ENCODE measurements around the gene FAM217B.

The FAM217B gene

GRCh38 chr20:59940129-59940955, at the start of gene FAM217B, which contains the start of gene PPP1R3D:
FAM217B (plus strand) TSS chr20:59940389; CDS start chr20:59943944, 3,555 bp downstream.
PPP1R3D (minus strand) TSS chr20:59940305; CDS start chr20:59939931, 374 bp downstream.
- H3K27ac Mint-ChIP-seq, result peak within 1 kb of the TSS; percentile 98
- H3K4me3 Mint-ChIP-seq, result peak within 1 kb of the TSS; percentile 96

GRCh38 chr20:59891581-59891980, 48.6 kb upstream of the FAM217B start:
- Mint-ChIP-seq H3K4me3 (no peak overlapping the region), H3K27ac (no peak overlapping the region), H3K27me3 (peaks cover 14% of the 10 kb centered on the region), H3K36me3 (peaks cover 5% of the 10 kb centered on the region), H3K4me1 (peaks cover 23% of the 10 kb centered on the region), H3K9me3 (no peaks in the 10 kb centered on the region)
- peak; percentile 75 for ATAC-seq

More at GRCh38 chr20:59940129-59940955, at the start of gene FAM217B, which contains the start of gene PPP1R3D:
- Mint-ChIP-seq H3K27me3 (no peaks in the 10 kb centered on the region), H3K4me1 (peaks cover 21% of the 10 kb centered on the region), H3K36me3 (peaks cover 17% of the 10 kb centered on the region), H3K9me3 (no peaks in the 10 kb centered on the region)
- ATAC-seq, result peak; percentile 98

GRCh38 chr20:59895908-59896307, 44.3 kb upstream of the FAM217B start:
- ATAC-seq, result no peak
- Mint-ChIP-seq H3K36me3 (peaks cover 6% of the 10 kb centered on the region), H3K4me1 (peaks cover 13% of the 10 kb centered on the region), H3K9me3 (peaks cover 3% of the 10 kb centered on the region), H3K27ac (no peak overlapping the region), H3K27me3 (peaks cover 14% of the 10 kb centered on the region), H3K4me3 (no peak overlapping the region)

- Mint-ChIP-seq H3K27me3 (no peaks in the 10 kb centered on the region), H3K9me3 (peaks cover 2% of the 10 kb centered on the region), H3K4me3 (no peak overlapping the region), H3K36me3 (peaks cover 10% of the 10 kb centered on the region), H3K4me1 (no peaks in the 10 kb centered on the region), H3K27ac (no peak overlapping the region)
- no peak for ATAC-seq
Measured at GRCh38 chr20:59902470-59902869, 37.7 kb upstream of the FAM217B start.

- Mint-ChIP-seq H3K27me3 (no peaks in the 10 kb centered on the region), H3K36me3 (peaks cover 6% of the 10 kb centered on the region), H3K4me3 (no peak overlapping the region), H3K4me1 (no peaks in the 10 kb centered on the region), H3K9me3 (no peaks in the 10 kb centered on the region), H3K27ac (no peak overlapping the region)
- no peak for ATAC-seq
Measured at GRCh38 chr20:59903621-59904020, 36.6 kb upstream of the FAM217B start.

GRCh38 chr20:59908855-59909254, 31.3 kb upstream of the FAM217B start:
- H3K4me1 Mint-ChIP-seq, result peaks cover 6% of the 10 kb centered on the region
- H3K27ac Mint-ChIP-seq, result no peak overlapping the region
- no peaks in the 10 kb centered on the region for H3K36me3 Mint-ChIP-seq
- no peak for ATAC-seq
- no peak overlapping the region for H3K4me3 Mint-ChIP-seq
- H3K27me3 Mint-ChIP-seq, result no peaks in the 10 kb centered on the region
- H3K9me3 Mint-ChIP-seq, result peaks cover 5% of the 10 kb centered on the region

GRCh38 chr20:59911041-59911440, 29.1 kb upstream of the FAM217B start:
- Mint-ChIP-seq H3K36me3 (no peaks in the 10 kb centered on the region), H3K27me3 (no peaks in the 10 kb centered on the region), H3K27ac (no peak overlapping the region), H3K9me3 (peaks cover 5% of the 10 kb centered on the region), H3K4me3 (no peak overlapping the region), H3K4me1 (peaks cover 6% of the 10 kb centered on the region)
- ATAC-seq, result no peak

GRCh38 chr20:59912609-59913008, 27.6 kb upstream of the FAM217B start:
- Mint-ChIP-seq H3K36me3 (no peaks in the 10 kb centered on the region), H3K9me3 (peaks cover 5% of the 10 kb centered on the region), H3K4me3 (no peak overlapping the region), H3K4me1 (peaks cover 6% of the 10 kb centered on the region), H3K27me3 (no peaks in the 10 kb centered on the region), H3K27ac (no peak overlapping the region)
- ATAC-seq, result peak; percentile 51

GRCh38 chr20:59920944-59921343, 19.2 kb upstream of the FAM217B start:
- no peaks in the 10 kb centered on the region for H3K27me3 Mint-ChIP-seq
- H3K36me3 Mint-ChIP-seq, result no peaks in the 10 kb centered on the region
- no peak overlapping the region for H3K4me3 Mint-ChIP-seq
- no peaks in the 10 kb centered on the region for H3K4me1 Mint-ChIP-seq
- H3K9me3 Mint-ChIP-seq, result no peaks in the 10 kb centered on the region
- no peak for ATAC-seq
- H3K27ac Mint-ChIP-seq, result no peak overlapping the region

GRCh38 chr20:59923514-59923913, 16.7 kb upstream of the FAM217B start:
- H3K4me3 Mint-ChIP-seq, result no peak overlapping the region
- H3K27ac Mint-ChIP-seq, result no peak overlapping the region
- ATAC-seq, result no peak
- no peaks in the 10 kb centered on the region for H3K4me1 Mint-ChIP-seq
- no peaks in the 10 kb centered on the region for H3K36me3 Mint-ChIP-seq
- H3K27me3 Mint-ChIP-seq, result no peaks in the 10 kb centered on the region
- H3K9me3 Mint-ChIP-seq, result no peaks in the 10 kb centered on the region

- Mint-ChIP-seq H3K27me3 (no peaks in the 10 kb centered on the region), H3K9me3 (no peaks in the 10 kb centered on the region), H3K4me3 (no peak overlapping the region), H3K4me1 (no peaks in the 10 kb centered on the region), H3K27ac (no peak overlapping the region), H3K36me3 (no peaks in the 10 kb centered on the region)
- no peak for ATAC-seq
Measured at GRCh38 chr20:59925359-59925758, 14.8 kb upstream of the FAM217B start.

GRCh38 chr20:59925899-59926298, 14.3 kb upstream of the FAM217B start:
- Mint-ChIP-seq H3K27ac (no peak overlapping the region), H3K36me3 (no peaks in the 10 kb centered on the region), H3K4me3 (no peak overlapping the region), H3K27me3 (no peaks in the 10 kb centered on the region), H3K4me1 (no peaks in the 10 kb centered on the region), H3K9me3 (no peaks in the 10 kb centered on the region)
- ATAC-seq, result no peak

- no peak overlapping the region for H3K27ac Mint-ChIP-seq
- no peaks in the 10 kb centered on the region for H3K27me3 Mint-ChIP-seq
- peaks cover 8% of the 10 kb centered on the region for H3K4me1 Mint-ChIP-seq
- no peak for ATAC-seq
- no peaks in the 10 kb centered on the region for H3K36me3 Mint-ChIP-seq
- no peak overlapping the region for H3K4me3 Mint-ChIP-seq
- H3K9me3 Mint-ChIP-seq, result no peaks in the 10 kb centered on the region
Measured at GRCh38 chr20:59931511-59932312, 8.5 kb upstream of the FAM217B start.

GRCh38 chr20:59932616-59933295, 7.4 kb upstream of the FAM217B start:
- H3K27ac Mint-ChIP-seq, result no peak overlapping the region
- H3K4me3 Mint-ChIP-seq, result peak overlapping the region; percentile 81
- no peaks in the 10 kb centered on the region for H3K36me3 Mint-ChIP-seq
- no peaks in the 10 kb centered on the region for H3K27me3 Mint-ChIP-seq
- ATAC-seq, result peak; percentile 2
- H3K9me3 Mint-ChIP-seq, result no peaks in the 10 kb centered on the region
- H3K4me1 Mint-ChIP-seq, result peaks cover 8% of the 10 kb centered on the region

- Mint-ChIP-seq H3K4me3 (peak within 1 kb of the TSS; percentile 81), H3K9me3 (no peaks in the 10 kb centered on the region), H3K4me1 (peaks cover 11% of the 10 kb centered on the region), H3K27me3 (no peaks in the 10 kb centered on the region), H3K36me3 (peaks cover 1% of the 10 kb centered on the region), H3K27ac (peak within 1 kb of the TSS; percentile 58)
- ATAC-seq, result peak; percentile 83
Measured at GRCh38 chr20:59933296-59933848, 6.8 kb upstream of the FAM217B start, which contains the start of gene SYCP2. SYCP2 (minus strand) TSS chr20:59933637; CDS start chr20:59922413, 11,224 bp downstream.

Data from stimulated activated memory B cell treated with anti-CD40 and anti-IgM and Interleukin-4, amounts not matched to agents 10 μg/mL and 1 μg/mL and 100 μg/mL, for 72 hours (primary cell).